SH-SY5Y (cell line): ENCODE measurements around the gene PLEKHA7.

Experiments used
- GATA2 ChIP-seq: IDR thresholded peaks from 2 replicates; pipeline ENCODE4 v1.6.1; 2011; ENCODE audit warnings: mild to moderate bottlenecking, low read depth, low read length
- GATA3 ChIP-seq: IDR thresholded peaks from 2 replicates; pipeline ENCODE4 v1.6.1; 2011; ENCODE audit warnings: low read depth, mild to moderate bottlenecking, low read length, moderate library complexity

Gene PLEKHA7

GRCh38 chr11:16976379-16976778, 37.8 kb downstream of the PLEKHA7 start:
- TF ChIP-seq GATA2 (no peak), GATA3 (no peak)

- no peak for TF ChIP-seq GATA3
- no peak for TF ChIP-seq GATA2
Measured at GRCh38 chr11:16975906-16976305, 38.3 kb downstream of the PLEKHA7 start.

- TF ChIP-seq GATA3 (no peak), GATA2 (no peak)
Measured at GRCh38 chr11:16973338-16973964, 40.8 kb downstream of the PLEKHA7 start.

- peak; percentile 94 for TF ChIP-seq GATA3
- peak; percentile 94 for TF ChIP-seq GATA2
Measured at GRCh38 chr11:16969010-16969999, 44.9 kb downstream of the PLEKHA7 start.

- TF ChIP-seq GATA3 (no peak), GATA2 (no peak)
Measured at GRCh38 chr11:16968196-16968595, 46.0 kb downstream of the PLEKHA7 start.

- TF ChIP-seq GATA2 (no peak), GATA3 (no peak)
Measured at GRCh38 chr11:16966930-16967671, 47.1 kb downstream of the PLEKHA7 start.

GRCh38 chr11:16964501-16964900, 49.7 kb downstream of the PLEKHA7 start:
- no peak for TF ChIP-seq GATA2
- no peak for TF ChIP-seq GATA3

GRCh38 chr11:16963316-16963876, 50.8 kb downstream of the PLEKHA7 start:
- TF ChIP-seq GATA2 (no peak), GATA3 (no peak)

GRCh38 chr11:16962146-16962545, 52.1 kb downstream of the PLEKHA7 start:
- TF ChIP-seq GATA2 (no peak), GATA3 (no peak)

- TF ChIP-seq GATA3 (no peak), GATA2 (no peak)
Measured at GRCh38 chr11:16960250-16960649, 54.0 kb downstream of the PLEKHA7 start.

- TF ChIP-seq GATA2, result no peak
- no peak for TF ChIP-seq GATA3
Measured at GRCh38 chr11:16959602-16960001, 54.6 kb downstream of the PLEKHA7 start.

GRCh38 chr11:16958833-16959232, 55.4 kb downstream of the PLEKHA7 start:
- TF ChIP-seq GATA2 (no peak), GATA3 (no peak)

GRCh38 chr11:16956538-16957153, 57.6 kb downstream of the PLEKHA7 start:
- no peak for TF ChIP-seq GATA2
- no peak for TF ChIP-seq GATA3
